HEK293T (cell line): Measurements from ENCODE around the gene GPBP1.

Experiments
- ARNT ChIP-seq: fragments of 450-650 bp; IDR thresholded peaks from 2 replicates; pipeline ENCODE4 v1.6.1; 2017; ENCODE audit warnings: mild to moderate bottlenecking
- BHLHE40 ChIP-seq: fragments of 450-650 bp; IDR thresholded peaks from 2 replicates; pipeline ENCODE4 v1.6.1; 2016; ENCODE audit warnings: mild to moderate bottlenecking, moderate library complexity, borderline replicate concordance
- CTBP1 ChIP-seq: fragments of 450-650 bp; IDR thresholded peaks from 2 replicates; pipeline ENCODE4 v1.6.1; 2016; ENCODE audit warnings: borderline replicate concordance
- L3MBTL2 ChIP-seq: fragments of 450-650 bp; conservative IDR thresholded peaks from 2 replicates; pipeline ENCODE4 v1.6.1; 2016; ENCODE audit warnings: mild to moderate bottlenecking
- LEF1 ChIP-seq: fragments of 450-650 bp; IDR thresholded peaks from 2 replicates; pipeline ENCODE4 v1.6.1; 2017; ENCODE audit warnings: mild to moderate bottlenecking, borderline replicate concordance
- SP1 ChIP-seq: fragments of 450-650 bp; IDR thresholded peaks from 2 replicates; pipeline ENCODE4 v1.6.1; 2017
- SUZ12 ChIP-seq: fragments of 450-650 bp; IDR thresholded peaks from 2 replicates; pipeline ENCODE4 v1.6.1; 2016; ENCODE audit warnings: mild to moderate bottlenecking
- ZNF384 ChIP-seq: fragments of 450-650 bp; IDR thresholded peaks from 2 replicates; pipeline ENCODE4 v1.6.1; 2016
- TF ChIP-seq, protein P1 (sequence below): fragments of 450-650 bp; IDR thresholded peaks from 2 replicates; pipeline ENCODE4 v1.6.1; 2016

DNA sequence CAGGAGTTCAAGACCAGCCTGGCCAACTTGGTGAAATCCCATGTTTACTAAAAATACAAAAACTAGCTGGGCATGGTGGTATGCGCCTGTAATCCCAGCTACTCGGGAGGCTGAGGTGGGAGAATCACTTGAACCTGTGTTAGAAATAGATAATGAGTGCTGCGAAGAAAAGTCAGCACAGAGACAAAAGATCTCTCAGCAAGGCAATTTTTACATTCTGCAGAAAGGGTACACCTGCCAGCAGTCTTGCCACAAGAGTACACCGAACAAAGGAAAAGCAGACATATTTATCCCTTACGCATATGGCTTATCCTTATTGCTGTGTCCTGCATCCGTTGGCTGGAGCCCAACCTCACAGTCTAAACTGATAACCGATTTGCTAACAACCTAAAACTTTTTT lies 16.2 kb upstream of the GPBP1 start:
- no peak for TF ChIP-seq ZNF384
- TF ChIP-seq LEF1 = no peak
- TF ChIP-seq SUZ12 = no peak
- TF ChIP-seq, protein P1, sequence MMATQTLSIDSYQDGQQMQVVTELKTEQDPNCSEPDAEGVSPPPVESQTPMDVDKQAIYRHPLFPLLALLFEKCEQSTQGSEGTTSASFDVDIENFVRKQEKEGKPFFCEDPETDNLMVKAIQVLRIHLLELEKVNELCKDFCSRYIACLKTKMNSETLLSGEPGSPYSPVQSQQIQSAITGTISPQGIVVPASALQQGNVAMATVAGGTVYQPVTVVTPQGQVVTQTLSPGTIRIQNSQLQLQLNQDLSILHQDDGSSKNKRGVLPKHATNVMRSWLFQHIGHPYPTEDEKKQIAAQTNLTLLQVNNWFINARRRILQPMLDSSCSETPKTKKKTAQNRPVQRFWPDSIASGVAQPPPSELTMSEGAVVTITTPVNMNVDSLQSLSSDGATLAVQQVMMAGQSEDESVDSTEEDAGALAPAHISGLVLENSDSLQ = no peak
- no peak for TF ChIP-seq CTBP1
- TF ChIP-seq BHLHE40 = no peak
- no peak for TF ChIP-seq SP1
- TF ChIP-seq L3MBTL2 = no peak
- no peak for TF ChIP-seq ARNT
